ENCODE measurements around the gene ACADVL. TPM values are rescaled to one million over a fixed set of nuclear protein-coding genes. Genes with fewer than 3 reads are reported as not detected.

Gene ACADVL
- total and polyA plus RNA-seq, 2 of the 4 experiments (the other 2 are of a cell fraction): 139 to 752 TPM

DNA sequence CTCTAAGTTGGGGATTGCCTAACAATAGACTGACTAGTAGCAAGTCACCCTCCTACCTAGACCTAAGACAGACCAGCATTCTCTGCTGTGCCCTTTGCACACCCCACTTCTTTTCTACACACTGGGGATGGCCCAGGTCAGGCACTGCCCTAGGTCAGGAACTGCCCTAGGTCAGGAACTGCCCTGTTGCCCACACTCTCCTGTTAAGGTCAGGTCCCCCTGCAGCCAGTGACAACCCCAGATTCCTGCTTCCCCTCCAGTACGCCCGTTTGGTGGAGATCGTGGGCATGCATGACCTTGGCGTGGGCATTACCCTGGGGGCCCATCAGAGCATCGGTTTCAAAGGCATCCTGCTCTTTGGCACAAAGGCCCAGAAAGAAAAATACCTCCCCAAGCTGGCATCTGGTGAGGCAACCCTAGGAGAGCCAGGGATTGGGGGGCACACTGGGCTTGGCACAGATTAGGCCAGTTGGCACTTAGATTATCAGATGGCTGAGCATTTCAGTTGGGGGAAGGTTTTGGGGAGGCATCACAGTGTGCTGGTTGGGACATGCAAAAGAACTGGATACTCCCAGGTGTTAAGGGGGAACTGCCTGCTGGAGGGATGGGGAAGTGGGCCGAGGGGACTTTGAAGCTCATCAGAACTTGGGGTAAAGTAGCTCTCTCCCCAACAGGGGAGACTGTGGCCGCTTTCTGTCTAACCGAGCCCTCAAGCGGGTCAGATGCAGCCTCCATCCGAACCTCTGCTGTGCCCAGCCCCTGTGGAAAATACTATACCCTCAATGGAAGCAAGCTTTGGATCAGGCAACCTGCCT is 1.7 kb downstream of the ACADVL start:
- ATAC-seq (ENCODE audit: low read depth) (no peak), DNase-seq (no peak)
- peaks cover 8 to 72% of the 10 kb centered on the region in 2 experiments for H3K79me1 ChIP-seq (ENCODE audit: low read depth in 1 of 2, low read length in 2 of 2)
- dilution Hi-C loops (cut with HindIII; ENCODE audit: low sequenced_read_pairs, unreplicated experiment): no loop called here
- H2AK9ac ChIP-seq (replicated peaks; ENCODE audit: low read depth, low read length, poor library complexity): peak overlapping the region; percentile 93
- peak overlapping the region; percentile 45 for H2AFZ ChIP-seq (replicated peaks; ENCODE audit: low read length, poor library complexity)
- H3K9me3 ChIP-seq (ENCODE audit: control insufficient read depth, insufficient read depth, low read length): no peaks in the 10 kb centered on the region
- H3K4me1 ChIP-seq (ENCODE audit: control insufficient read depth, insufficient read depth, low read length): peaks cover 14% of the 10 kb centered on the region
- intact Hi-C loops (cut with micrococcal nuclease): loop anchor here (2.0 kb wide), 1 partner anchor 13 kb away; the partner anchor contains the start of gene DVL2
- H3K23ac ChIP-seq (ENCODE audit: low read depth, low read length): peak overlapping the region; percentile 85; the same call in 1 of the 2 replicates
- TF ChIP-seq POLR2A (IDR thresholded peaks at IDR 0.05; ENCODE audit: low read depth, low read length) (no peak), CHD1 (IDR thresholded peaks at IDR 0.05; ENCODE audit: low read depth, low read length) (no peak), FOS (IDR thresholded peaks at IDR 0.05; ENCODE audit: low read depth, low read length) (no peak), NFE2L2 (IDR thresholded peaks at IDR 0.05; ENCODE audit: low read depth, low read length) (no peak), BHLHE40 (IDR thresholded peaks at IDR 0.05; ENCODE audit: low read depth, low read length) (no peak)
- TF ChIP-seq, protein P1, sequence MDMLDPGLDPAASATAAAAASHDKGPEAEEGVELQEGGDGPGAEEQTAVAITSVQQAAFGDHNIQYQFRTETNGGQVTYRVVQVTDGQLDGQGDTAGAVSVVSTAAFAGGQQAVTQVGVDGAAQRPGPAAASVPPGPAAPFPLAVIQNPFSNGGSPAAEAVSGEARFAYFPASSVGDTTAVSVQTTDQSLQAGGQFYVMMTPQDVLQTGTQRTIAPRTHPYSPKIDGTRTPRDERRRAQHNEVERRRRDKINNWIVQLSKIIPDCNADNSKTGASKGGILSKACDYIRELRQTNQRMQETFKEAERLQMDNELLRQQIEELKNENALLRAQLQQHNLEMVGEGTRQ (IDR thresholded peaks at IDR 0.05; ENCODE audit: low read depth, low read length): no peak
- TF ChIP-seq, protein P2, sequence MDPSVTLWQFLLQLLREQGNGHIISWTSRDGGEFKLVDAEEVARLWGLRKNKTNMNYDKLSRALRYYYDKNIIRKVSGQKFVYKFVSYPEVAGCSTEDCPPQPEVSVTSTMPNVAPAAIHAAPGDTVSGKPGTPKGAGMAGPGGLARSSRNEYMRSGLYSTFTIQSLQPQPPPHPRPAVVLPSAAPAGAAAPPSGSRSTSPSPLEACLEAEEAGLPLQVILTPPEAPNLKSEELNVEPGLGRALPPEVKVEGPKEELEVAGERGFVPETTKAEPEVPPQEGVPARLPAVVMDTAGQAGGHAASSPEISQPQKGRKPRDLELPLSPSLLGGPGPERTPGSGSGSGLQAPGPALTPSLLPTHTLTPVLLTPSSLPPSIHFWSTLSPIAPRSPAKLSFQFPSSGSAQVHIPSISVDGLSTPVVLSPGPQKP (IDR thresholded peaks at IDR 0.05; ENCODE audit: borderline replicate concordance, low read depth, low read length): no peak
- peak overlapping the region; percentile 11; the same call in 1 of the 2 replicates for H3K4ac ChIP-seq (ENCODE audit: low read depth, low read length)
- peak overlapping the region in 1 of 2 experiments; percentile 38; a peak in 1 of 4 replicates for H4K8ac ChIP-seq (ENCODE audit: low read depth in 2 of 2, low read length in 2 of 2)
- in situ Hi-C loops (cut with MboI; ENCODE audit: low sequenced_read_pairs): no loop called here
- peaks cover 35% of the 10 kb centered on the region for H4K20me1 ChIP-seq (ENCODE audit: insufficient read depth, low read length)
- H3K27ac ChIP-seq (ENCODE audit: insufficient read depth, low read length): no peak overlapping the region
- no peaks in the 10 kb centered on the region for H3K27me3 ChIP-seq (ENCODE audit: control insufficient read depth, insufficient read depth, low read length)
- H3K9me1 ChIP-seq (ENCODE audit: insufficient read depth, low read length): peaks cover 13% of the 10 kb centered on the region; the same call in 1 of the 2 replicates
- ChIA-PET CTCF (interaction anchor here (1.0 kb wide), 1 partner anchor 75 kb away, joined by 4 read pairs; no protein-coding TSS in a partner anchor), POLR2A (ENCODE audit: unreplicated experiment) (interaction anchor here (1.4 to 1.5 kb wide), 2 partner anchors 13 to 21 kb away, joined by 3 to 4 read pairs; partner anchors contain the start of genes DVL2 and GABARAP)
- H3K36me3 ChIP-seq (ENCODE audit: control insufficient read depth, insufficient read depth, low read length): peaks cover 52% of the 10 kb centered on the region
- 88% methylated on average over 4 of the region's 10 CpGs; no CpG with 5 or more reads in 1 of the 2 experiments for WGBS, 2 experiments (ENCODE audit: extremely low coverage in 2 of 2, insufficient read length in 1 of 2)
- H2BK120ac ChIP-seq (ENCODE audit: low read depth, low read length): no peak overlapping the region
- no peak overlapping the region for H3K4me3 ChIP-seq (ENCODE audit: insufficient read depth, low read depth, low read length)
- peak overlapping the region; percentile 72; the same call in 1 of the 2 replicates for H3K9ac ChIP-seq (ENCODE audit: low read depth, low read length)
- H3K14ac ChIP-seq (replicated peaks; ENCODE audit: low read depth, low read length): no peak overlapping the region
- no peak overlapping the region for H4K91ac ChIP-seq (ENCODE audit: insufficient read depth, low read depth, low read length)
- no peak overlapping the region for H2BK15ac ChIP-seq (ENCODE audit: low read depth, low read length)
- no peak overlapping the region for H2BK5ac ChIP-seq (ENCODE audit: low read depth, low read length, poor library complexity, severe bottlenecking)
- H3K4me2 ChIP-seq (ENCODE audit: low read depth, low read length): peak overlapping the region; percentile 81
- H4K5ac ChIP-seq (ENCODE audit: low read depth, low read length): no peak overlapping the region
- no peak overlapping the region; the same call in 1 of the 2 replicates for H2AK5ac ChIP-seq (ENCODE audit: low read depth, low read length)
- no TSS peak for BruUV-seq (replicated peaks)
- H2BK20ac ChIP-seq (ENCODE audit: low read depth, low read length): no peak overlapping the region
- H3K18ac ChIP-seq (ENCODE audit: low read depth, low read length): no peak overlapping the region
- H3K56ac ChIP-seq (ENCODE audit: extremely low read depth, insufficient read depth, low read length): no peak overlapping the region

Measured in IMR-90 (cell line).